Metanephros (tissue), 2 donors: ENCODE data around the gene SMG6. TPM values are rescaled to one million over a fixed set of nuclear protein-coding genes. Genes with fewer than 3 reads are reported as not detected.

Experiments used
- small RNA-seq: library from RNA; depleted of rRNA; stranded (forward); fragments of <200 nt; gene quantifications from one replicate; pipeline ENCODE3, GENCODE V24; 2014; ENCODE audit warnings: low replicate concordance
- total RNA-seq: library from RNA; depleted of rRNA; stranded (reverse); fragments of >200 nt; gene quantifications from one replicate; pipeline ENCODE4 v1.2.3, GENCODE V29; 2014

SMG6 gene
- total RNA-seq, result 50.9 TPM

DNA sequence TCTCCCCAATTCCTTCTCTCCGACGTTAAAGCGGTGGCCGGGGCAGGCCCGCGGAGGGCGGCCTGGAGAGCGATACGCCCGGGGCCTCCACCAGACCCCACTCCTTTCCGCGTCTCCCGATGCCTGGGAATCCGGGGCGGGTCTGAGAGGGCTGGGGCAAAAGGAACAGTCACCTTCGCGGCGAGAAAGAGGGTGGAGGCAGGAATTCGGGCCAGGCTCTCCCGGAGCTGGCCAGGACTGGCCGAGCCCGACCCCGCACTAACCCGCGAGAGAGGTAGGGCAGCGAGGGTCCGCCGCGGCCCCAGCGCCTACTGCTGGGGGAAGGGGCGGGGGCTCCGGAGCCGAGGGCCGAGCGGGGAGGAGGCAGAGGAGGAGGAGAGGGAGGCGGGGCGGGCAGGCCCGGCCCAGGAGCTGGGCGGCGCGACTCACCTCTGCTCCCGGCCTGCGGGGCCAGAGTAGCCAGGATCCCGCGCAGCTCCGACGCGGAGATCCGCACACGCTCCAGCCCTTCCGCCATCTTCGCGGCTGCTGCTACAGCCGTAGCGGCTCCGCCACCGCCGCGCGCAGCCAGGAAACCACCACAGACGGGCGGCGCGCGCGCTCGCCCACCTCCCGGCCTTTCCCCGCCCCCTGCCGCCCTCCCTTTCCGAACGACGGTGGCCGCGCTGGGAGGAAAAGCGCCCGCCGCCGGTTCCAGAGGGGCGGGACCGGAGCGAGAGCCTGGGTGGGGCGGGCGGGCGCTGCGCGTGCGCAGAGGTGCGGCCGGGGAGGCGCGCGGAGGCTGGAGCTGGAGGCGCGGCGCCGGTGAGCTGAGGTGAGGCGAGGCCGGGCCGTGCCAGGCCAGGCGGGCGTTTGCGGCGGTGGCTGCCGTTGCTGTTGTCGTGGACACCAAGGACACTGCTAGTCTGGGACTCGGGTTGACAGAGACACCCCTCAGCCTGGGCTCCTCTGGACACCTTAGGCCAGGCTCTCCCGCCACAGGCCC, at the start of gene SMG6, which contains the start of gene SRR:
Gene SMG6 (minus strand): TSS at position 582 of the 985 bp plus-strand sequence. CDS start 65 bp downstream, at position 517.
Gene SRR (plus strand): TSS at position 747 of the 985 bp plus-strand sequence. CDS start 11,611 bp downstream, outside the sequence.

DNA sequence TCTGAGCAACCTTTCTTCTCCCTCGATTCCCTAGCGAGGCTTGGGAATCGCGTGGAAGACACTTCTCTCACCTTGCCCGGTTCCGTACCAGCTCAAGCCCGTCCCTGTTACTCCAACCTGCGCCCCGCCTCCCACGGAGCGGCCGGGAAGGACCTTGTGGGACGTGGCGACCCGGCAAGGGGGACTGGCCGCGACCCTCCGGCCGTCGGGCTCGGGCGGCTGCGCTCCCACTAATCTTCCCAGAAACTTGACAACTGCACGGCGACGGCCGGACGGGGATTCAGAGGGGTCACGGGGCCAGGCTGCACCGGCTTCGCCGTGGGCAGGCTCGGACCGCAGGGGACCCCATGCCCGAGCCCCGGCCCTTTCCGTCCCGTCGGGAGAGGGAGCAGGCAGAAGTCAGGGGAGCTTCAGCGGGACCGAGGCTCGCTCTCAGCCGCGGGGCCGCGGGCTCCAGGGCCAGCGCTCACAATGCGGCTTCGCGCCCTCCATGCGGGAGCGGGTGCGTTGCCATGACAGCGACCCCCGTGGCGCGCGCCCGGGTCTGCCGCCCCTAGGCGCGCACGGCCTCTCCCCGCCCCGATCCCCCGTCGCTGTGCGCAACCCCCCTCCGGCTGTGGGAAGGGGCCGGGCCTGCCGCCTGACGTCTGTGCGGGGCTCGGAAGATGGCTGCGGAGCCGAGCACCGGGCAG, 33.4 kb upstream of the SMG6 start, which contains the start of gene SGSM2:
Gene SGSM2 (plus strand): TSS at position 650 of the 692 bp plus-strand sequence. CDS start 188 bp downstream, outside the sequence.

DNA sequence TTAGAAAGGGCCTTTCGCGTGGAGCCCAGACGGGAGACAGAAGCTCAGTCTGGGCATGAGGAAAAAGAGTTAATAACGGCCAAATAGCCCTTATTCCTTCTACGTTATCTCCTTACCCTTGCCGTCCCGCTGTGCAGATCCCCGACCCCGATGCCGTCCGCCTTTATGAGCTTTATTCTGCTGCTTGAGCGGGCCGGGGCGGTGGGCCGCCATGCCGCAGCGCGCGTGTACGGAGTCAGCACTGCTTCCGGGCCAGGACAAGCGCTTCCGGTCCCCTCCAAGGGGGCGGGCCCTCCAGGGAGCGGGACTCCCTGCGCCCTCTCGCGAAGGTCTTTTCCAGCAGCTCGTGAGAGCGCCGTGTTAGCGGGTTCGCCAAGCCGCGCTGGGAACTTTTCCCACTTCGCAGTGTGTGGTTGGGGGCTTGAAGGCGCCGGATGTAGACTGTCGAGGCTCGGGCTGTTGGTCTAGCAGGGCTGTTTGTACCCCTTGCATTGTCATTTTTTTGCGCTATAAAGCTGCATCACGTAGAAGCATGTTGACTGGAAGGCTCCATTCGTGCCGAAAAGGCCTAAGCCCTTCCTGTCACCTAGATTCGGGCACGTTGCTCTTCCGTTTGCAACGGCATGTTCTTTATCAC, 32.7 kb upstream of the SMG6 start, which contains the start of gene TSR1:
Gene TSR1 (minus strand): TSS at position 243 of the 637 bp plus-strand sequence. CDS start 30 bp downstream, at position 213.

DNA sequence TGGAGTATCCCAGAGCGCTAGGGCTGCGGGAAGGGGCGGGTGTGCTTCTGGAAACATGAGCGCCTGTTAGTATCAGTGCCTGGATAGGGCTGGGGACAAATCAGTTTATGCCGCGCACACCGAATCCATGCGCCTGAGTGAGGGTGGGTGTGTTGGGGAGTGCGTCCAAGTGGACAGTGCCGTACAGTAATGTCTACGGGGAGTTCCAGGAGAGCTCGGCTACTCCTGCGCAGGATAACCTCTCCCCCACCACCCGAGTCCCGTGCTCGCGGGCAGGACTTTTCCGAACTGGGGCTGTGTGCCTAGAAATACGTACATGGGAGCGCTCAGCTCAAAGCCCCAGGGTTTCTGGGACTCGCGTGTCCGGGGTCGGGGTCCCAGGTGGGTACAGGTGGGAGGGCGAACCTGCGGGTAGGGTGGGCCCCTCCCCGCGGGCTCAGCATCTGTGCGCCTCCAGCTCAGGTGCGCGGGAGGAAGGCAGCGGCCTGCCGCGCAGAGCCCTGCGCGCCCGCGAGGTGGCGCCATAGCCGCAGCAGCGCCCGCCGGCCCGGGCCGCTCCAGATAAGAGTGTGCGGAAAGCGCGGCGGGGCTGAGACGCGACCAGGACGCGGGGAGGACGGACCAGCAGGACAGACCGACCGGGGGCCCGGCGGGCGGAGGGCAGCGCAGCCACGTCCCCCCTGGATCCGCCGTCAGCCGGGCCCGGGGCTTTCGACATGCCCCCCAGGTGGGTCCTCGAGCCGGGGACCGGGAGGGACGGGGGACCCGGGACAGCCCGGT, 248.9 kb downstream of the SMG6 start, which contains the start of gene HIC1:
Gene HIC1 (plus strand): TSS at position 592 of the 780 bp plus-strand sequence. CDS start 1,588 bp downstream, outside the sequence.

DNA sequence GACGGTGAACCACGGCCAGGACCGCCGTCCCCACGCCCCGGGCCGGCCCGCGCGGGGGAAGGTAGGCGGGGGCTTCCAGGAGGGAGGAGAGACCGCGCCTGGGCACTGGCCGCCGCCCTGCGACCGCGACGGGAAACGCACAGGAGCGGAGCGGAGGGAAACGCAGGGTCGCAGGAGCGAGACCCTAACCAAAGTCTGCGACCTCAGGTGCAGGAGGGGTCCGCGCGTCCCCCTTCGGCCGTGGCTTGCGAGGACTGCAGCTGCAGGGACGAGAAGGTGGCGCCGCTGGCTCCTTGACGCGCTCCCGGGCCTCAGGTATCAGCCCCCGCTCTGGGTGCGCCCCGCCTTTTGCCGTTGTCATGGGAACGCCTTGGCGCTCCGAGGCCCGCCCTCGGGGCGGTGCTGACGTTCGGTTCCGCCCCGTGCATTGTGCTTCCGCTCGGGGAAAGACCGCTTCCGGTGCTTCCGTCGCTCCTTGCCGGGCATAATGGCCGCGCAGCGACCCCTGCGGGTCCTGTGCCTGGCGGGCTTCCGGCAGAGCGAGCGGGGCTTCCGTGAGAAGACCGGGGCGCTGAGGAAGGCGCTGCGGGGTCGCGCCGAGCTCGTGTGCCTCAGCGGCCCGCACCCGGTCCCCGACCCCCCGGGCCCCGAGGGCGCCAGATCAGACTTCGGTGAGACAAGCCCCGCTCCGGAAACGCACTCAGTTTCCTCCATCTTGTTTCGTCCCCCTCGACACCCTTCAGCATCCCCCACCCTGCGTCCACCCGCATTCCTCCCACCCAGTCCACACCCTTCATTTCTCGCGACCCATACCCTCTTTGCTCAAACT, 261.8 kb downstream of the SMG6 start, which contains the start of gene OVCA2:
Gene OVCA2 (plus strand): TSS at position 462 of the 829 bp plus-strand sequence. CDS start 26 bp downstream, at position 488.

DNA sequence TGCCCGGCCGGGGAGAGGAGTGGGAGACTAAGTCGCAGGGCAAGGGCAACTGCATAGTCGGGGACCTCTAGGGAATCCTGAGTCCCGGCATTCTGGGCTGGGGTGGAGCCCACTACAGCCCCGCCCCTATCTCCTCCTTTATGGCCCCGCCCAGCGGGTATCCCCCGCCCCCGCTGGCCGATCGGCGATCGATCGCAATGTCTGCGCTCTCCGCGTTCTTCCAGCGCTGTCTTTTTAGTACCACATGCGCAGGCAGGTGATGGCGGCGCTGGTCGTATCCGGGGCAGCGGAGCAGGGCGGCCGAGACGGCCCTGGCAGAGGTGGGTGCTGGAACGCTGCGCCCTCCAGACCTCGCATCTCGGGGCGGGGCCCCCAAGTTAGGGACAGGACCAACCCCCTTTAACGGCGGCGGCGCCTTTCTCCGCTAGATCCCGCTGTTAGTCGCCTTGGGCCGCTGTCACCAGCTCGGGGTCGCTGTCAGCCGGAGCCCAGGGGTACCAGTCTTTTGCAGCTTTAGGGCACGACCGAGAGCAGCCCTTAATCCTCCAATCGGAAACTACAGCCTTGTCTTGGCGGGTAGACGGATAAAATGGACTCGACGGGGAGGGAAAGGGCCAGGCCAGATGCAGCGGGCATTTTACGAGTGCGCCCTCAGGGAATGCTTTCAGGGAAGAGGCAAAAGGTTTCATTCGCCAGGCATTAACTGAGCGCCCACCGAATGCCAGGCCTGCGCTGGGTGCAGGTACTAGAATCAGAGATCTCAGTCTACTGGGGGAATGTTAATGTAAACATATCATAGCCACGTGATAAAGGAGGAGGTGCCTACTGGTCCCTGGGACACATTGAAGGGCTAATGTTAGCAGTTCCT, 273.4 kb downstream of the SMG6 start, which contains the start of gene DPH1:
Gene DPH1 (plus strand): TSS at position 243 of the 868 bp plus-strand sequence. CDS start 17 bp downstream, at position 260.

DNA sequence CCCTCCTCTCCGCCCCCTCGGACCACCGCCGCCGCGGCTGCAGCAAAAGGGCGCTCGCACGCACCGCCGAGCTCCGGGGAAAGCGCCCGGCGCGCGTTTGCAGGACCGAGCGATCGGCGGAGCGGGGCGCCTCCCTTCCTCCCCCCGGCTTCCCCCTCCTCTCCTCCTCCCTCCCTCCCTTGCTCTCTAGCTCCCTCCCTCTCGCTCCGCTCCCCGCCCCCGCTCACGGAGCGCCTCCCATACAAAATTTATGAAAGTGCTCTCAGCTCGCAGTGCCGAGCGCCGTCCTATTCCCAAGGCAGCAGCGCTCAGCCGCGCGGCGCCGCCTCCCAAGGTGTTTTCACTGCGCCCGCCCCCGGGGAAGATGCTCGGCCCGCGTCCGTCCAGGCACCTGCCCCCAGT, 278.4 kb downstream of the SMG6 start, which contains the start of gene RTN4RL1:
Gene RTN4RL1 (minus strand): TSS at position 115 of the 402 bp plus-strand sequence. CDS start 469 bp downstream, outside the sequence.

Small RNA genes lying within 50 kb of the gene (small RNA-seq; reads per million reads assigned to genes)
- gene AC090617.6 (not detected), gene AC090617.7 (not detected), gene AC090617.8 (not detected), gene AC090617.9 (not detected), gene MIR132 (7.0 reads per million, percentile 94 among the genes with 10 or more reads in this experiment), gene MIR212 (6.2 reads per million, percentile 94 among the genes with 10 or more reads in this experiment), gene OVCA2 (not detected), gene RN7SL624P (not detected), gene SNORD91A (848 reads per million, percentile 99 among the genes with 10 or more reads in this experiment), gene SNORD91B (135 reads per million, percentile 98 among the genes with 10 or more reads in this experiment)

Other genes starting within 250 kb of the SMG6 start
- gene HIC1, start 248.7 kb downstream of the SMG6 start, total RNA-seq, result 97.9 TPM
- 18.6 TPM for gene SRR, start 165 bp upstream of the SMG6 start, total RNA-seq
- 40.1 TPM for gene TSR1, start 32.7 kb upstream of the SMG6 start, total RNA-seq
- gene SGSM2, start 33.7 kb upstream of the SMG6 start, total RNA-seq, result 72.5 TPM
- gene MNT, start 97.3 kb upstream of the SMG6 start, total RNA-seq, result 10.2 TPM
- 28.3 TPM for gene METTL16, start 208.1 kb upstream of the SMG6 start, total RNA-seq